ENCODE results near the gene FXYD7.

GRCh38 chr19:35098413-35099049, 44.5 kb upstream of the FXYD7 start:
- TF ChIP-seq POLR2AphosphoS5 (IDR thresholded peaks at IDR 0.05; ENCODE audit: low read depth, low read length) (no peak), FOXP2 (optimal IDR thresholded peaks at IDR 0.05; ENCODE audit: borderline replicate concordance, extremely low read depth, extremely low read length, insufficient read depth) (no peak), REST (IDR thresholded peaks at IDR 0.05; ENCODE audit: insufficient read depth in 1 of 2, low read depth in 2 of 2, low read length in 2 of 2) (no peak)
